Activated CD8-positive, alpha-beta memory T cell treated with anti-CD3 and anti-CD28 coated beads for 4 hours (primary cell): ENCODE measurements around the gene IFI27.

Source experiments
- DNase-seq, 2 donors: peaks; one replicate each; pipeline ENCODE4 v3.0.0-alpha.2; 2020; ENCODE audit warnings: low read depth in 2 of 2

The IFI27 gene

GRCh38 chr14:94102768-94103482, 7.6 kb upstream of the IFI27 start:
- DNase-seq = no peak

- no peak for DNase-seq
Measured at GRCh38 chr14:94103554-94104150, 6.9 kb upstream of the IFI27 start.

GRCh38 chr14:94104731-94105130, 5.8 kb upstream of the IFI27 start:
- DNase-seq = no peak

- no peak for DNase-seq
Measured at GRCh38 chr14:94109915-94110250, 653 bp upstream of the IFI27 start.

GRCh38 chr14:94111276-94112095, 950 bp downstream of the IFI27 start:
- DNase-seq = no peak

- DNase-seq = no peak
Measured at GRCh38 chr14:94112513-94113063, 2.1 kb downstream of the IFI27 start.

GRCh38 chr14:94113073-94113472, 2.5 kb downstream of the IFI27 start:
- no peak for DNase-seq

GRCh38 chr14:94113490-94113889, 3.0 kb downstream of the IFI27 start:
- DNase-seq = no peak

GRCh38 chr14:94113908-94114588, 3.5 kb downstream of the IFI27 start:
- no peak for DNase-seq

GRCh38 chr14:94114589-94115057, 4.1 kb downstream of the IFI27 start:
- no peak for DNase-seq

GRCh38 chr14:94115058-94115591, 4.6 kb downstream of the IFI27 start:
- no peak for DNase-seq

GRCh38 chr14:94115631-94116030, 5.1 kb downstream of the IFI27 start:
- DNase-seq = no peak

GRCh38 chr14:94116701-94117100, 6.2 kb downstream of the IFI27 start:
- DNase-seq = no peak

GRCh38 chr14:94117856-94118255, 7.3 kb downstream of the IFI27 start:
- DNase-seq = no peak

- DNase-seq = no peak
Measured at GRCh38 chr14:94119071-94119470, 8.5 kb downstream of the IFI27 start.

- no peak for DNase-seq
Measured at GRCh38 chr14:94120667-94121340, 10.3 kb downstream of the IFI27 start.

- DNase-seq = no peak
Measured at GRCh38 chr14:94121485-94121884, 10.9 kb downstream of the IFI27 start.

- no peak for DNase-seq
Measured at GRCh38 chr14:94122438-94122837, 11.9 kb downstream of the IFI27 start.

GRCh38 chr14:94123296-94123695, 12.8 kb downstream of the IFI27 start:
- no peak for DNase-seq

GRCh38 chr14:94123868-94124267, 13.3 kb downstream of the IFI27 start:
- no peak for DNase-seq
